HepG2 (cell line): ENCODE measurements around the gene CLCNKA. TPM values are rescaled to one million over a fixed set of nuclear protein-coding genes. Genes with fewer than 3 reads are reported as not detected.

ENCODE experiments used
- CHCHD3 ChIP-seq: sonication (generic); formaldehyde crosslinking; IDR thresholded peaks from 2 replicates; pipeline ENCODE4 v1.8.0; 2022; ENCODE audit warnings: mild to moderate bottlenecking, missing genetic modification reagents, moderate library complexity
- ERF ChIP-seq: IDR thresholded peaks from 2 replicates; pipeline ENCODE4 v1.6.1; 2018; ENCODE audit warnings: missing biosample characterization, missing genetic modification reagents
- GABPB1 ChIP-seq: IDR thresholded peaks from 2 replicates; pipeline ENCODE4 v1.6.1; 2016; ENCODE audit warnings: mild to moderate bottlenecking, missing genetic modification reagents, moderate library complexity, missing compliant biosample characterization
- GLI4 ChIP-seq: sonication (generic); formaldehyde crosslinking; IDR thresholded peaks from 2 replicates; pipeline ENCODE4 v1.5.1; 2020; ENCODE audit warnings: missing genetic modification reagents, mild to moderate bottlenecking, moderate library complexity, borderline replicate concordance
- HNRNPLL ChIP-seq: fragments of 200-400 bp; formaldehyde crosslinking; IDR thresholded peaks from 2 replicates; pipeline ENCODE4 v1.6.1; 2017; ENCODE audit warnings: mild to moderate bottlenecking, low read depth, low read length; ENCODE audit not compliant: poor library complexity, severe bottlenecking
- HOXA3 ChIP-seq: sonication (generic); formaldehyde crosslinking; IDR thresholded peaks from 2 replicates; pipeline ENCODE4 v1.5.0; 2020; ENCODE audit warnings: missing genetic modification reagents
- IRF2 ChIP-seq: IDR thresholded peaks from 2 replicates; pipeline ENCODE4 v1.6.1; 2018; ENCODE audit warnings: missing genetic modification reagents, missing compliant biosample characterization
- IRX3 ChIP-seq: sonication (generic); formaldehyde crosslinking; IDR thresholded peaks from 2 replicates; pipeline ENCODE4 v1.8.1; 2023; ENCODE audit warnings: mild to moderate bottlenecking, low read depth, missing genetic modification reagents, borderline replicate concordance
- KDM2A ChIP-seq: sonication (generic); formaldehyde crosslinking; IDR thresholded peaks from 2 replicates; pipeline ENCODE4 v1.4.0; 2020; ENCODE audit warnings: low read depth, missing genetic modification reagents, borderline replicate concordance
- KLF9 ChIP-seq: IDR thresholded peaks from 2 replicates; pipeline ENCODE4 v1.6.1; 2016; ENCODE audit warnings: low read depth
- KMT2B ChIP-seq: IDR thresholded peaks from 2 replicates; pipeline ENCODE4 v1.6.1; 2016; ENCODE audit warnings: missing genetic modification reagents, missing compliant biosample characterization
- MXI1 ChIP-seq: IDR thresholded peaks from 3 replicates; pipeline ENCODE4 v1.6.1; 2012; ENCODE audit warnings: low read depth, low read length, inconsistent platforms, borderline replicate concordance
- MYNN ChIP-seq: sonication (generic); formaldehyde crosslinking; IDR thresholded peaks from 2 replicates; pipeline ENCODE4 v1.4.0; 2020; ENCODE audit warnings: mild to moderate bottlenecking, low read depth, missing genetic modification reagents
- NR2C2 ChIP-seq: sonication (generic); formaldehyde crosslinking; IDR thresholded peaks from 2 replicates; pipeline ENCODE4 v1.4.0; 2020; ENCODE audit warnings: missing genetic modification reagents, mild to moderate bottlenecking, moderate library complexity, borderline replicate concordance
- NR2F2 ChIP-seq: IDR thresholded peaks from 2 replicates; pipeline ENCODE4 v1.6.1; 2012; ENCODE audit warnings: low read depth, inconsistent platforms, borderline replicate concordance
- PHF20 ChIP-seq: sonication (generic); formaldehyde crosslinking; IDR thresholded peaks from 2 replicates; pipeline ENCODE4 v1.5.0; 2020; ENCODE audit warnings: mild to moderate bottlenecking, missing genetic modification reagents
- POLR2A ChIP-seq, 2 experiments: IDR thresholded peaks; 2 replicates each; pipeline ENCODE4 v1.6.1; 2011; ENCODE audit warnings: low read depth in 2 of 2, low read length in 2 of 2, mild to moderate bottlenecking in 1 of 2, moderate library complexity in 1 of 2; ENCODE audit not compliant: insufficient read depth in 1 of 2
- POLR2AphosphoS5 ChIP-seq: IDR thresholded peaks from 2 replicates; pipeline ENCODE4 v1.6.1; 2012; ENCODE audit warnings: low read depth, low read length
- PTBP1 ChIP-seq: fragments of 200-400 bp; formaldehyde crosslinking; IDR thresholded peaks from 2 replicates; pipeline ENCODE4 v1.6.1; 2018; ENCODE audit warnings: low read length, low read depth; ENCODE audit not compliant: poor library complexity, severe bottlenecking
- RFX1 ChIP-seq: fragments of 450-650 bp; IDR thresholded peaks from 2 replicates; pipeline ENCODE4 v1.6.1; 2017
- TAF1 ChIP-seq: sonication (generic); formaldehyde crosslinking; IDR thresholded peaks from 2 replicates; pipeline ENCODE4 v1.4.0; 2020; ENCODE audit warnings: missing genetic modification reagents
- TAF15 ChIP-seq: fragments of 200-400 bp; formaldehyde crosslinking; IDR thresholded peaks from one replicate; pipeline ENCODE4 v1.6.1; 2018; ENCODE audit warnings: mild to moderate bottlenecking, low read depth, low read length; ENCODE audit not compliant: poor library complexity, severe bottlenecking
- ZNF274 ChIP-seq: sonication (generic); formaldehyde crosslinking; IDR thresholded peaks from 2 replicates; pipeline ENCODE4 v1.5.1; 2020; ENCODE audit warnings: mild to moderate bottlenecking, missing genetic modification reagents
- ZNF343 ChIP-seq: sonication (generic); formaldehyde crosslinking; IDR thresholded peaks from 2 replicates; pipeline ENCODE4 v1.4.0; 2020; ENCODE audit warnings: mild to moderate bottlenecking, missing genetic modification reagents
- ZNF788 ChIP-seq: sonication (generic); formaldehyde crosslinking; IDR thresholded peaks from 2 replicates; pipeline ENCODE4 v1.5.0; 2020; ENCODE audit warnings: mild to moderate bottlenecking, missing genetic modification reagents, borderline replicate concordance
- ZSCAN30 ChIP-seq: sonication (generic); formaldehyde crosslinking; IDR thresholded peaks from 2 replicates; pipeline ENCODE4 v1.5.0; 2020; ENCODE audit warnings: mild to moderate bottlenecking, missing genetic modification reagents
- polyA plus RNA-seq, 8 experiments: library from polyadenylated mRNA; depleted of rRNA in 3 of 8; stranded (reverse) in 7 of 8; unstranded in 1 of 8; fragments of >200 nt; fragmentation: Illumina TruSeq in 4 of 8; extraction: Trizol in 4 of 8; gene quantifications; 2 replicates each; pipeline versions ENCODE4 v1.2.1 to v1.2.3, GENCODE V29; 2011 to 2016; ENCODE audit warnings: low read depth in 4 of 8, missing spikeins in 1 of 8, mixed read lengths in 1 of 8; ENCODE audit not compliant: insufficient read depth in 1 of 8
- total RNA-seq, 5 experiments: library from RNA; depleted of rRNA; stranded (reverse); fragments of >200 nt; fragmentation: Illumina TruSeq; extraction: Trizol; gene quantifications; 2 replicates each; pipeline ENCODE4 v1.2.3, GENCODE V29; 2016; ENCODE audit warnings: low read depth in 1 of 5
- TF ChIP-seq, protein P1 (sequence below): sonication (generic); IDR thresholded peaks from 2 replicates; pipeline ENCODE4 v1.6.1; 2016; ENCODE audit warnings: low read depth, borderline replicate concordance
- TF ChIP-seq, protein P2 (sequence below): IDR thresholded peaks from 2 replicates; pipeline ENCODE4 v1.6.1; 2018; ENCODE audit warnings: missing genetic modification reagents
- TF ChIP-seq, protein P3 (sequence below): sonication (generic); formaldehyde crosslinking; IDR thresholded peaks from 2 replicates; pipeline ENCODE4 v1.5.0; 2020; ENCODE audit warnings: missing genetic modification reagents

CLCNKA gene
- total and polyA plus RNA-seq, 2 of the 13 experiments (the other 11 are each of a cell fraction or from before 2014, with no cell fraction given), result 0.03 TPM; not detected in 1

DNA sequence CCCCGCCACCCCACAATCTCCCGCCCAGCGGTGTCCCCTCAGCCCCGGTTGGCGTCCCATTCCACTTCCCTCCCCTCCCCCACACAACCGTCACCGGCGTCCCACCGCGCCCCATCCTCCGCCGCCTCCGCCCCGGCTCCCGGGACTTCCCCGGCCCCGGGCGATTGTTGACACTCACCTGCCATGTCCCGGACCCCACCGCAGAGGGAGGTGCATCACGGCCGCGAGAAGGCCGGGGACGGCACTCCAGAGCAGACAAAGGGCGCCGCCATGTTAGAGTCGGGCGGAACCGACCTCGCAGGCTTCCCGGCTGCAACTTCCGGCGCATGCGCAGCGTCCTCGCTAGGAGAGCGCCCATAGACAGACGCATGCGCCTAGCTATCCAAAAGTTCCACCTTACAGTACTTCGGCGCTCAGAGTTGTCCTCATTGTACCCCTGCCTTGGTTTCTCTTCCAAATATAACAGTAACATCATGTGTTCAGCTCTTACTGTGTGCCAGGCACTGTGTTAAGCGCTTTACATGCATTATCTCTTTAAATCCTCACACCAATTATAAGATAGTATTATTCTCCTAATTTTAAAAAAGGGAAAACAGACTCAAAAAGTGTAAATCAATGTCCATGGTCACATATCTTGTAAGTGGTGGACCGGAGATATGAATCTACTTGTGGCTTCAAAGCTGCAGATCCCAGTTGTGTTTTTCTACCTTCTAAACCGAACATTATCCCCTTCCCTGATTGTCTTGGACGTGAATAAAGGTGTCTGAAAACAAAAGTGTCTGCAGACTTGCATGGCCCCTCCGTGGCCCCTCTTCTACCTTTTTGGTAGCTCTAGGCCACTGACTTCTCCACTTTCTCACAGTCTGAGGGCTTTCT, 45.8 kb upstream of the CLCNKA start, which contains the start of gene ZBTB17 (continued):
- TF ChIP-seq POLR2A (IDR thresholded peaks at IDR 0.05; ENCODE audit: insufficient read depth in 1 of 2, low read depth in 2 of 2, low read length in 2 of 2) (peak; percentile 73), TAF1 (CRISPR knock-in tag) (peak; percentile 79), PTBP1 (no peak), NR2C2 (CRISPR knock-in tag) (peak; percentile 97), HOXA3 (peak; percentile 97), POLR2AphosphoS5 (peak; percentile 87), TAF15 (peak; percentile 92), KDM2A (peak; percentile 50; the same call in 1 of the 2 replicates), GLI4 (CRISPR knock-in tag) (no peak), IRF2 (CRISPR knock-in tag) (peak; percentile 63; the same call in 1 of the 2 replicates), ZSCAN30 (CRISPR knock-in tag) (no peak), HNRNPLL (peak; percentile 53), CHCHD3 (CRISPR knock-in tag) (no peak), ERF (CRISPR knock-in tag) (peak; percentile 46; the same call in 1 of the 2 replicates), ZNF274 (CRISPR knock-in tag) (0 out of 2 replicates have a peak, but pooled peaks have one; percentile 36), PHF20 (CRISPR knock-in tag) (peak; percentile 92), GABPB1 (CRISPR knock-in tag) (peak; percentile 96), RFX1 (no peak), KLF9 (CRISPR knock-in tag) (no peak), ZNF343 (no peak), NR2F2 (peak; percentile 37; the same call in 1 of the 2 replicates), MYNN (CRISPR knock-in tag) (no peak), KMT2B (peak; percentile 85), MXI1 (peak; percentile 51; the same call in 1 of the 3 replicates), ZNF788 (peak; percentile 75; the same call in 1 of the 2 replicates), IRX3 (CRISPR knock-in tag) (no peak)
- TF ChIP-seq, protein P1, sequence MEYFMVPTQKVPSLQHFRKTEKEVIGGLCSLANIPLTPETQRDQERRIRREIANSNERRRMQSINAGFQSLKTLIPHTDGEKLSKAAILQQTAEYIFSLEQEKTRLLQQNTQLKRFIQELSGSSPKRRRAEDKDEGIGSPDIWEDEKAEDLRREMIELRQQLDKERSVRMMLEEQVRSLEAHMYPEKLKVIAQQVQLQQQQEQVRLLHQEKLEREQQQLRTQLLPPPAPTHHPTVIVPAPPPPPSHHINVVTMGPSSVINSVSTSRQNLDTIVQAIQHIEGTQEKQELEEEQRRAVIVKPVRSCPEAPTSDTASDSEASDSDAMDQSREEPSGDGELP, result 0 out of 2 replicates have a peak, but pooled peaks have one; percentile 46
- TF ChIP-seq, protein P2, sequence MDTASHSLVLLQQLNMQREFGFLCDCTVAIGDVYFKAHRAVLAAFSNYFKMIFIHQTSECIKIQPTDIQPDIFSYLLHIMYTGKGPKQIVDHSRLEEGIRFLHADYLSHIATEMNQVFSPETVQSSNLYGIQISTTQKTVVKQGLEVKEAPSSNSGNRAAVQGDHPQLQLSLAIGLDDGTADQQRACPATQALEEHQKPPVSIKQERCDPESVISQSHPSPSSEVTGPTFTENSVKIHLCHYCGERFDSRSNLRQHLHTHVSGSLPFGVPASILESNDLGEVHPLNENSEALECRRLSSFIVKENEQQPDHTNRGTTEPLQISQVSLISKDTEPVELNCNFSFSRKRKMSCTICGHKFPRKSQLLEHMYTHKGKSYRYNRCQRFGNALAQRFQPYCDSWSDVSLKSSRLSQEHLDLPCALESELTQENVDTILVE (CRISPR knock-in tag), result peak; percentile 74; the same call in 1 of the 2 replicates
- TF ChIP-seq, protein P3, sequence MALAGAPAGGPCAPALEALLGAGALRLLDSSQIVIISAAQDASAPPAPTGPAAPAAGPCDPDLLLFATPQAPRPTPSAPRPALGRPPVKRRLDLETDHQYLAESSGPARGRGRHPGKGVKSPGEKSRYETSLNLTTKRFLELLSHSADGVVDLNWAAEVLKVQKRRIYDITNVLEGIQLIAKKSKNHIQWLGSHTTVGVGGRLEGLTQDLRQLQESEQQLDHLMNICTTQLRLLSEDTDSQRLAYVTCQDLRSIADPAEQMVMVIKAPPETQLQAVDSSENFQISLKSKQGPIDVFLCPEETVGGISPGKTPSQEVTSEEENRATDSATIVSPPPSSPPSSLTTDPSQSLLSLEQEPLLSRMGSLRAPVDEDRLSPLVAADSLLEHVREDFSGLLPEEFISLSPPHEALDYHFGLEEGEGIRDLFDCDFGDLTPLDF (CRISPR knock-in tag), result peak; percentile 39; the same call in 1 of the 2 replicates
